Uterus (tissue), 2 donors: Measurements from ENCODE around the gene KIT.

Experiments used
- CTCF ChIP-seq, 4 experiments: fragments of 200-600 bp in 2 of 4; fragments of 450-650 bp in 2 of 4; sonication (generic) in 2 of 4; IDR thresholded peaks; one replicate each; pipeline ENCODE4 v1.5.1; 2016 to 2019; ENCODE audit warnings: antibody characterized with exemption in 4 of 4, mild to moderate bottlenecking in 2 of 4, moderate library complexity in 1 of 4
- POLR2A ChIP-seq, 2 donors: fragments of 450-650 bp; IDR thresholded peaks; one replicate each; pipeline ENCODE4 v1.6.1; 2016; ENCODE audit warnings: antibody characterized with exemption in 2 of 2, mild to moderate bottlenecking in 1 of 2, moderate library complexity in 1 of 2

GRCh38 chr4:54614149-54614548 lies 43.6 kb upstream of the KIT start:
- TF ChIP-seq CTCF (IDR thresholded peaks at IDR 0.05) = no peak
- no peak for TF ChIP-seq POLR2A (IDR thresholded peaks at IDR 0.05)
